Skeletal muscle cell (primary cell): ENCODE results near the gene SGMS2.
A peak's percentile ranks its signal among the peaks of the same experiment; 100 is the strongest.

Source experiments
- DNase-seq: peaks from one replicate; pipeline ENCODE4 v3.0.0-alpha.2; 2010; ENCODE audit warnings: low read depth
- H3K4me3 ChIP-seq: 2 replicates; pipeline ENCODE4 v1.5.1; 2011; ENCODE audit warnings: low read depth, mild to moderate bottlenecking, control low read depth, low read length, moderate library complexity

The SGMS2 gene

GRCh38 chr4:107824350-107825071 lies at the start of gene SGMS2:
Gene SGMS2, plus strand, starts transcription at chr4:107824932. Its CDS starts 70,622 bp downstream, at chr4:107895554.
- DNase-seq = peak; percentile 75
- peak within 1 kb of the TSS; percentile 75 for H3K4me3 ChIP-seq

GRCh38 chr4:107777890-107778289 lies 46.8 kb upstream of the SGMS2 start:
- DNase-seq = no peak
- H3K4me3 ChIP-seq = no peak overlapping the region

GRCh38 chr4:107778784-107779530 lies 45.8 kb upstream of the SGMS2 start:
- no peak for DNase-seq
- H3K4me3 ChIP-seq = no peak overlapping the region

- DNase-seq = no peak
- H3K4me3 ChIP-seq = no peak overlapping the region
These were observed 44.1 kb upstream of the SGMS2 start for GRCh38 chr4:107780665-107781064.

- no peak overlapping the region for H3K4me3 ChIP-seq
These were observed 32.8 kb upstream of the SGMS2 start for GRCh38 chr4:107791902-107792301.

GRCh38 chr4:107792711-107793110 lies 32.0 kb upstream of the SGMS2 start:
- no peak overlapping the region for H3K4me3 ChIP-seq
- no peak for DNase-seq

More at GRCh38 chr4:107791902-107792301, 32.8 kb upstream of the SGMS2 start:
- DNase-seq = no peak

GRCh38 chr4:107793996-107794395 lies 30.7 kb upstream of the SGMS2 start:
- no peak for DNase-seq
- H3K4me3 ChIP-seq = no peak overlapping the region

GRCh38 chr4:107799669-107800450 lies 24.9 kb upstream of the SGMS2 start:
- no peak for DNase-seq
- no peak overlapping the region for H3K4me3 ChIP-seq

- no peak overlapping the region for H3K4me3 ChIP-seq
- no peak for DNase-seq
These were observed 24.0 kb upstream of the SGMS2 start for GRCh38 chr4:107800706-107801105.

GRCh38 chr4:107801766-107802211 lies 22.9 kb upstream of the SGMS2 start:
- H3K4me3 ChIP-seq = no peak overlapping the region

GRCh38 chr4:107804956-107805355 lies 19.8 kb upstream of the SGMS2 start:
- DNase-seq = no peak
- H3K4me3 ChIP-seq = no peak overlapping the region

More at GRCh38 chr4:107801766-107802211, 22.9 kb upstream of the SGMS2 start:
- no peak for DNase-seq

GRCh38 chr4:107806196-107806595 lies 18.5 kb upstream of the SGMS2 start:
- no peak for DNase-seq
- H3K4me3 ChIP-seq = no peak overlapping the region

GRCh38 chr4:107808572-107808971 lies 16.2 kb upstream of the SGMS2 start:
- no peak overlapping the region for H3K4me3 ChIP-seq
- DNase-seq = no peak

GRCh38 chr4:107809210-107809609 lies 15.5 kb upstream of the SGMS2 start:
- DNase-seq = no peak
- no peak overlapping the region for H3K4me3 ChIP-seq

GRCh38 chr4:107814758-107815157 lies 10.0 kb upstream of the SGMS2 start:
- no peak overlapping the region for H3K4me3 ChIP-seq
- no peak for DNase-seq

- no peak overlapping the region for H3K4me3 ChIP-seq
- DNase-seq = no peak
These were observed 9.6 kb upstream of the SGMS2 start for GRCh38 chr4:107815158-107815557.

- H3K4me3 ChIP-seq = no peak overlapping the region
- no peak for DNase-seq
These were observed 6.3 kb upstream of the SGMS2 start for GRCh38 chr4:107818301-107818910.

- no peak for DNase-seq
These were observed 822 bp upstream of the SGMS2 start for GRCh38 chr4:107823870-107824349.

GRCh38 chr4:107825072-107825824 lies 516 bp downstream of the SGMS2 start:
- no peak for DNase-seq
- peak overlapping the region; percentile 75 for H3K4me3 ChIP-seq

More at GRCh38 chr4:107823870-107824349, 822 bp upstream of the SGMS2 start:
- peak overlapping the region; percentile 75 for H3K4me3 ChIP-seq
